Measurements from ENCODE around the gene ELOVL5. TPM values are rescaled to one million over a fixed set of nuclear protein-coding genes. Genes with fewer than 3 reads are reported as not detected.

Gene ELOVL5
- total RNA-seq, 1 experiment from 2014 or later = 121 TPM

GRCh38 chr6:53294095-53294494, 54.7 kb downstream of the ELOVL5 start:
- no peak overlapping the region for H4K5ac ChIP-seq (ENCODE audit: insufficient read length, low read depth, low read length)
- Mint-ChIP-seq H3K4me3 (no peak overlapping the region), H3K4me1 (peaks cover 7 to 8% of the 10 kb centered on the region in 2 experiments), H3K27me3 (ENCODE audit: low read depth) (no peaks in the 10 kb centered on the region), H3K36me3 (ENCODE audit: insufficient read depth in 1 of 3, low read depth in 3 of 3) (peaks cover 19 to 34% (median 29%) of the 10 kb centered on the region in 3 experiments; a peak in 6 of 7 replicates), H3K9me3 (no peaks in the 10 kb centered on the region), H3K27ac (no peak overlapping the region)
- no peak overlapping the region for H3K56ac ChIP-seq (ENCODE audit: insufficient read length, low read depth, low read length)
- H3K23me2 ChIP-seq (ENCODE audit: insufficient read length, low read depth, low read length, poor library complexity, severe bottlenecking) = no peaks in the 10 kb centered on the region
- H3K9me3 ChIP-seq (ENCODE audit: control insufficient read depth, low read depth, low read length) = no peaks in the 10 kb centered on the region
- no peak overlapping the region for H2BK12ac ChIP-seq (ENCODE audit: insufficient read length, low read depth, low read length)
- H2BK5ac ChIP-seq (ENCODE audit: insufficient read length, low read length) = no peak overlapping the region
- no peaks in the 10 kb centered on the region for H3K4me1 ChIP-seq (ENCODE audit: insufficient read depth, low read length)
- H4K20me1 ChIP-seq (ENCODE audit: control insufficient read depth, insufficient read depth, insufficient read length) = no peaks in the 10 kb centered on the region
- no peak overlapping the region for H4K91ac ChIP-seq (ENCODE audit: insufficient read length, low read depth, low read length)
- H3K23ac ChIP-seq (ENCODE audit: insufficient read length, low read depth, low read length) = no peak overlapping the region
- H3K27me3 ChIP-seq (ENCODE audit: insufficient read depth, low read length) = no peaks in the 10 kb centered on the region
- H2BK15ac ChIP-seq (ENCODE audit: low read depth, low read length) = no peak overlapping the region
- H3K4ac ChIP-seq (ENCODE audit: low read depth, low read length) = no peak overlapping the region
- no peak overlapping the region for H2BK120ac ChIP-seq (ENCODE audit: low read depth, low read length, poor library complexity, severe bottlenecking)
- DNase-seq = peak; percentile 66
- H3K27ac ChIP-seq (ENCODE audit: insufficient read length, low read depth, low read length) = no peak overlapping the region
- no peak overlapping the region for H3K14ac ChIP-seq (ENCODE audit: insufficient read depth, low read length)
- peak; percentile 82 for TF ChIP-seq CTCF (conservative IDR thresholded peaks at IDR 0.05)
- no CpG with 5 or more reads among the region's 3 CpGs for WGBS (ENCODE audit: extremely low coverage, insufficient read length, low lambda C conversion rate)
- H3K4me2 ChIP-seq (ENCODE audit: insufficient read depth, insufficient read length, low read length) = no peak overlapping the region
- no peak overlapping the region for H3K9ac ChIP-seq (ENCODE audit: extremely low read depth, insufficient read length, low read length)
- no peak overlapping the region for H2AFZ ChIP-seq (ENCODE audit: low read length)
- peaks cover 7% of the 10 kb centered on the region for H3K79me1 ChIP-seq (ENCODE audit: insufficient read depth, low read depth, low read length, poor library complexity, severe bottlenecking)
- H3T11ph ChIP-seq (ENCODE audit: low read length) = no peak overlapping the region
- H2AK5ac ChIP-seq (ENCODE audit: insufficient read length, low read length) = no peak overlapping the region
- H3K79me2 ChIP-seq (ENCODE audit: insufficient read depth, low read length) = peaks cover 7% of the 10 kb centered on the region; the same call in 1 of the 2 replicates
- no peak overlapping the region for H3K18ac ChIP-seq (ENCODE audit: insufficient read length, low read depth, low read length)
- H2BK20ac ChIP-seq (ENCODE audit: low read depth, low read length, poor library complexity, severe bottlenecking) = no peak overlapping the region
- no peak overlapping the region for H4K8ac ChIP-seq (replicated peaks; ENCODE audit: insufficient read length, low read depth, low read length)

Data from H9 (cell line).